Temporal lobe (tissue), 2 donors: ENCODE data around the gene ATP10A. TPM values are rescaled to one million over a fixed set of nuclear protein-coding genes. Genes with fewer than 3 reads are reported as not detected.

Source experiments
- small RNA-seq: library from RNA; depleted of rRNA; stranded (forward); fragments of <200 nt; gene quantifications from one replicate; pipeline ENCODE3, GENCODE V24; 2014; ENCODE audit warnings: low replicate concordance
- total RNA-seq: library from RNA; depleted of rRNA; stranded (reverse); fragments of >200 nt; gene quantifications from one replicate; pipeline ENCODE4 v1.2.3, GENCODE V29; 2014

Gene ATP10A
- total RNA-seq, 1 donor from 2014 or later: 0.74 TPM

Small RNA genes lying within 50 kb of the gene (small RNA-seq; reads per million reads assigned to genes)
- gene MIR4715 (not detected), gene RNA5SP390 (not detected)
